HEK293 (cell line): ENCODE results near the gene ZNF624.
"Not testable (repeated sequence)": the region's sequence is repeated elsewhere in the genome, so short reads cannot be mapped to it uniquely, and the experiment has no call there.

ENCODE experiments used
- MZF1 ChIP-seq: fragments of 450-650 bp; formaldehyde crosslinking; IDR thresholded peaks from 2 replicates; pipeline ENCODE4 v1.5.1; 2017; ENCODE audit warnings: missing biosample characterization, missing genetic modification characterization, borderline replicate concordance
- PRDM10 ChIP-seq: fragments of 450-650 bp; formaldehyde crosslinking; IDR thresholded peaks from 2 replicates; pipeline ENCODE4 v1.5.1; 2016; ENCODE audit warnings: missing biosample characterization, missing genetic modification characterization
- ZNF155 ChIP-seq: fragments of 450-650 bp; formaldehyde crosslinking; IDR thresholded peaks from 2 replicates; pipeline ENCODE4 v1.5.1; 2016; ENCODE audit warnings: missing biosample characterization, missing genetic modification characterization
- ZNF274 ChIP-seq, 2 experiments: fragments of 200-500 bp in 1 of 2; fragments of 450-650 bp in 1 of 2; sonication (Bioruptor generic) in 1 of 2; formaldehyde crosslinking in 1 of 2; IDR thresholded peaks; 2 replicates each; pipeline versions ENCODE4 v1.5.1 to v1.6.1; 2014 to 2016; ENCODE audit warnings: borderline replicate concordance in 1 of 2, inconsistent platforms in 1 of 2, low read length in 1 of 2, missing biosample characterization in 1 of 2, missing genetic modification characterization in 1 of 2
- ZNF366 ChIP-seq: fragments of 450-650 bp; formaldehyde crosslinking; conservative IDR thresholded peaks from 2 replicates; pipeline ENCODE4 v1.5.1; 2016; ENCODE audit warnings: missing biosample characterization, missing genetic modification characterization
- TF ChIP-seq, protein P1 (sequence below): fragments of 450-650 bp; formaldehyde crosslinking; IDR thresholded peaks from 2 replicates; pipeline ENCODE4 v1.5.1; 2016; ENCODE audit warnings: missing biosample characterization, missing genetic modification characterization

- TF ChIP-seq PRDM10 (tag by site-specific recombination); ZNF366 (tag by site-specific recombination); MZF1 (tag by site-specific recombination); ZNF274 (IDR thresholded peaks at IDR 0.05; ENCODE audit: low read length); ZNF274 (tag by site-specific recombination; IDR thresholded peaks at IDR 0.05; ENCODE audit: borderline replicate concordance); ZNF155: not testable (repeated sequence)
- TF ChIP-seq, protein P1, sequence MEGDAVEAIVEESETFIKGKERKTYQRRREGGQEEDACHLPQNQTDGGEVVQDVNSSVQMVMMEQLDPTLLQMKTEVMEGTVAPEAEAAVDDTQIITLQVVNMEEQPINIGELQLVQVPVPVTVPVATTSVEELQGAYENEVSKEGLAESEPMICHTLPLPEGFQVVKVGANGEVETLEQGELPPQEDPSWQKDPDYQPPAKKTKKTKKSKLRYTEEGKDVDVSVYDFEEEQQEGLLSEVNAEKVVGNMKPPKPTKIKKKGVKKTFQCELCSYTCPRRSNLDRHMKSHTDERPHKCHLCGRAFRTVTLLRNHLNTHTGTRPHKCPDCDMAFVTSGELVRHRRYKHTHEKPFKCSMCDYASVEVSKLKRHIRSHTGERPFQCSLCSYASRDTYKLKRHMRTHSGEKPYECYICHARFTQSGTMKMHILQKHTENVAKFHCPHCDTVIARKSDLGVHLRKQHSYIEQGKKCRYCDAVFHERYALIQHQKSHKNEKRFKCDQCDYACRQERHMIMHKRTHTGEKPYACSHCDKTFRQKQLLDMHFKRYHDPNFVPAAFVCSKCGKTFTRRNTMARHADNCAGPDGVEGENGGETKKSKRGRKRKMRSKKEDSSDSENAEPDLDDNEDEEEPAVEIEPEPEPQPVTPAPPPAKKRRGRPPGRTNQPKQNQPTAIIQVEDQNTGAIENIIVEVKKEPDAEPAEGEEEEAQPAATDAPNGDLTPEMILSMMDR (tag by site-specific recombination) = not testable (repeated sequence)
These were observed 12.9 kb upstream of the ZNF624 start for GRCh38 chr17:16666553-16666906.
